COR-L47 (cell line): ENCODE results near the gene AP1S3.
A peak's percentile ranks its signal among the peaks of the same experiment; 100 is the strongest.
"Not testable (repeated sequence)": the region's sequence is repeated elsewhere in the genome, so short reads cannot be mapped to it uniquely, and the experiment has no call there.

ENCODE experiments used
- DNase-seq: peaks from one replicate; lab custom pipeline; 2025; lab: John Stamatoyannopoulos, UW

AP1S3 gene

DNA sequence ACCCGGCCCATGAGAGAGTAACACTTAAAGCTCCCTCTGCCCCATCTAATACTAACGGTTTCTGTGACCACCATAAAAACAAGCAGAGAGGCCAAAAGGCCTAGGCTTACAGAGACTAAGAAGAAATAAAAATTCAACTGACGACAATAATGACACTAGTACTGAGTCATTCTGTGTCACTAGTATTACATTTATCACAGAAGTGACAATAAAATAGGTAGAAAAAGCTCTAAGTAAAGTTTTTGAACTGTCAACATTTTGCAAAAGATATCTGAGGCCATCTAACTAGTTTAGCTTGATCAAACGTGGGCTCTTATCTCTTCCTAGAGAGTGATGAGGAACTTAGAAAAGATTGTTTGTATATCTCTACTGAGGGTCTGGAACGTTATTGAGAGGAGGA is 35.6 kb downstream of the AP1S3 start:
- no peak for DNase-seq

GRCh38 chr2:223800908-223801307 is 36.5 kb downstream of the AP1S3 start:
- no peak for DNase-seq

DNA sequence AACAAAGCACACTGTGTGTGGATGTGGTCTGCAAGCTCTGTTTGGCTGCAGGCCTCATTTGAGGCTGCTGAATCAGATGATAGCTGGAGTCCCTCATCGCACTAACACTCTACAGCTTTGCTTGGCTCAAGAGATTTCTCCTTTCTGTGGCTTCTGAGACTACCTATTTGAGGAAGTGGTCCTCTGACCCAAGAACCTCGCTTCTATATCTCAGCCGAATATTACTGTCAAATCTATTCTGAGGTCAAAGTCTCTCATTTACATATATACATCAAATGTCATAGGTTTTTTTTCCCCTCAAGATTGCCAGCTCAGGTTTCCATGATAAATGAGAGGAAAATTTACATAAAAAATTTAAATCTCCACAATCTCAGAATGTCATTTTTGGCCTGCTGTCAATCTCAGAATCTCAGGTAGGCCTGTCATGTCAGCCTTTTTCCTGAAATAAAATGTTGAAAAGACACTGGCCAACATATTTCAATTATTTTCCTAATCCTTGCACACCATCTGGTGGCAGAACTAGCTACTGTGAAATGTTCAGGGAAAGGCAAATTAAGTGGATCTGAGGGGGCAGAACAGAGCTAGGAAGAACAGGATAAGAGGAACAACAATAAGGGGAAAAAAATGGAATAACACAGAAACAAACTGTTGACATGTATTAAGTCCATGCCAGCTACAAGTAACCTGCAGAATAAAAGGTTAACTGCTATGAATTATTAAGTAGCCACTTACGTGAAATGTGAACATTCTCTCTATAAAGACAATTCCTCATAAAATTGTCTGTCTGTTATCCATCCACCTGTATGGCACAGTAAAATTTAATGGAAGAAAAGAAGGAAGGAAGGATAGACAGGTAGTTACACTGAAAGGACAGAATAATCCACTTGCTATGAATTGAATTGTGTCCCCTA is 39.3 kb downstream of the AP1S3 start:
- DNase-seq = peak; percentile 14

GRCh38 chr2:223797037-223797436 is 40.3 kb downstream of the AP1S3 start:
- DNase-seq = no peak

DNA sequence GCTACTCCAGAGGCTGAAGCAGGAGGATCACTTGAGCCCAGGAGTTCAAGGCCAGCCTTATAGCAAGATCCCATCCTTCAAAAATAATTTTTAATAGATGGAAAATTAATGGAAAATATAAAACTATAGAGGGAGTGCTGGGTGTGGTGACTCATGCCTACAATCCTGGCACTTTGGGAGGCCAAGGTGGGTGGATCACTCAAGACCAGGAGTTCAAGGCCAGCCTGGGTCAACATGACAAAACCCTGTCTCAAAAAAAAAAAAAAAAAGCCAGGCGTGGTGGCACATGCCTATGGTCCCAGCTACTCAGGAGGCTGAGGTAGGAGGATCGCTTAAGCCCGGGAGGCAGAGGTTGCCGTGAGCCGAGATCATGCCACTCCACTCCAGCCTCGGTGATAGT is 48.0 kb downstream of the AP1S3 start:
- no peak for DNase-seq

- no peak for DNase-seq
These were observed 48.6 kb downstream of the AP1S3 start for GRCh38 chr2:223788826-223789225.

DNA sequence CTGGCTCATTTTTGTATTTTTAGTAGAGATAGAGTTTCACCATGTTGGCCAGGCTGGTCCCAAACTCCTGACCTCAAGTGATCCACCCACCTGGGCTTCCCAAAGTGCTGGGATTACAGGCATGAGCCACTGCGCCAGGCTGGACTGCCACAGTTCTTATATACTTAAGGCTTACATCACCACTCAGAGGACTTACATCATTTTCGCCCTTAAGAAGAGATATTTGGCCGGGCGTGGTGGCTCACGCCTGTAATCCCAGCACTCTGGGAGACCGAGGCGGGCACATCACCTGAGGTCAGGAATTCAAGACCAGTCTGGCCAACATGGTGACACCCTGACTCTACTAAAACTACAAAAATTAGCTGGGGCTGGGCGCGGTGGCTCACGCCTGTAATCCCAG is 49.3 kb downstream of the AP1S3 start:
- DNase-seq = not testable (repeated sequence)

GRCh38 chr2:223787358-223787757 is 50.0 kb downstream of the AP1S3 start:
- no peak for DNase-seq

- DNase-seq = no peak
These were observed 50.4 kb downstream of the AP1S3 start for GRCh38 chr2:223786943-223787342.

DNA sequence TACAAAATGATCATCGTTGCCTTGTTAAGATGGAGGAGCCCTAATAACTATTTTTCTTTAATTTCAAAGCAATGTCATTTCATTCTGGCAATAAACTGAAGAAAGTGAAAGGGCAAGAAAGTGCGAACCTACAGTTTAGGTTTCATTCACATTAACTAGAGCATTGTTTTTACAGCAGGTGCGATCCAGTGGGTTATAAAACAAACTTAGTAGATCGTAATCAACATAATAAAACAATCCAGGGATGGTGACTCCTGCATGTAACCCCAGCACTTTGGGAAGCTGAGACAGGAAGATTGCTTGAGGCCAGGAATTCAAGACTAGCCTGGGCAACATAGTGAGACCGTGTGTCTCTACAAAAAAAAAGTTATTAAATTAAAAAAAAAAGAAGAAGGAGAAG is 51.1 kb downstream of the AP1S3 start:
- DNase-seq = no peak

DNA sequence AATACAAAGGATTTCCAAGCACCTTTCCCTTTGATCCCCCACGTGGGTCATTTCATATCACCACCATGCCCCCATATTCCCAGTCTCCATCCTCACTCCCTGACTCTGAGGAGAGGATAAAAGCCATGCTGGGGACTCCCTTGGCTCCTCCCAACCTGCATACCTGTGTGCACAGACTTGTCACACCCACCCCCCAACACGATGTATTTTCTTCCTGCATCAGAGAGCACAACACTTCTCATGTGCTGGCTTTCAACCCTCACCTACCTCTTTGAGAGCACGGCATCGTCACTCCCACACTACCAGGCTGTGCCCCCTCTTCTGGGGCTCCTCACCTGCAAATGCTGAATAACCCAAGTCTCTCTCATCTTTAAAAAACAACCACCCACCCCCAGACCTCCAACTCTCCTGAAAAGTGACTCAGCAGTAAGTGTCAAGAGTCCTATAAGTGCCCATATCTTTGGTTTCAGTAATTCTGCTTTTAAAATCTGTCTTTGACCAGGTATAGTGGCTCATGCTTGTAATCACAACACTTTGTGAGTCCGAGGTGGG is 53.1 kb downstream of the AP1S3 start:
- DNase-seq = no peak

DNA sequence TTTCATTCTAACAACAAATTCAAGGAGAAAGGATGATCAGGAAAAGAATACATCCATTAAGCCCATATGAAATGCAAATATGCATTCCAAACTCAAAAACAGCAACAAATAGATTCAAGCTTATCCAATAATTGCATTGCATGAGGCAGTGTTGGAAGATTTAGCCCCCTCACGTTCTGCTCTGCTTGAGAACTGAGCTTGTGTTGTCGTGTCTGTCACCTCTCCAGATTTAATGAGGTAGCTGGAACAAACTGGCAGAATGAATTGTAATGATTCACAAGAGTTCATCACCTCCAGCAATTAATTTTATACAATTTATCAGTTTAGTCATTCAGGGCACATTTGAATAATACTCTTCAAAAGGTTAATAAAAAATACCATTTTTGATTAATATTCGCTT is 54.8 kb downstream of the AP1S3 start:
- no peak for DNase-seq

DNA sequence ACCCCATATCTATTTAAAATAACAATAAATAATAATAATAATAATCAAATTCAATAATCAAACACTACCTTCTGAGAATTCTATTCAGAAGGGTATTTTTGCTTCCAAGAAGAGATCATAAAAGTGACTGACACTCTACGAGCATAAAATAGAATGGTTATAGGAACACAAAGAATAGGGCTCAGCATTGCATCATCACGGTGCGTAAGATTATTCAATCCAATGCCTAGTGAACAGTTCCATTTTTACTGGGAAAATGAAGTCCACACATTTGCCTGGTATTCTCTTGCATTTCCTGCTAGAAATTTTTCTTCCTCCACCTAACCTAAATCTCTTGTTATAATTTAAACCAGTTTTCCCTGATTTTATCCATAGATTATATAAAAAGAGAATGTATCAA is 55.8 kb downstream of the AP1S3 start:
- no peak for DNase-seq

DNA sequence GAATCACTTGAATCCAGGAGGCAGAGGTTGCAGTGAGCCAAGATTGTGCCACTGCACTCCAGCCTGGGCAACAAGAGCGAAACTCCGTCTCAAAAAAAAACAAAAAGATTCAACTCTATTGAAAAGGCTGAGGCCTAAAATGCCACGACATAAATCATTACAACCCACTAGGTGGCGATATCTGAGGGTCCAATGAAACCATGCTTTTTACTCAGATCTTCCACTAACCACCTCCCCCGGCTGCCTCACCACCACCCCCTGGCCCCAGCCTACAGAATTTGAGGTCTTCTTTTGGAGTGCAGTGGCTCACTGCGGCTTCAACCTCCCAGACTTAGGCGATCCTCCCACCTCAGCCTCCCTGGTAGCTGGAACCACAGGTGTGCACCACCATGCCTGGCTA is 57.5 kb downstream of the AP1S3 start:
- peak; percentile 43 for DNase-seq

- DNase-seq = no peak
These were observed 63.2 kb downstream of the AP1S3 start for GRCh38 chr2:223774193-223774592.

DNA sequence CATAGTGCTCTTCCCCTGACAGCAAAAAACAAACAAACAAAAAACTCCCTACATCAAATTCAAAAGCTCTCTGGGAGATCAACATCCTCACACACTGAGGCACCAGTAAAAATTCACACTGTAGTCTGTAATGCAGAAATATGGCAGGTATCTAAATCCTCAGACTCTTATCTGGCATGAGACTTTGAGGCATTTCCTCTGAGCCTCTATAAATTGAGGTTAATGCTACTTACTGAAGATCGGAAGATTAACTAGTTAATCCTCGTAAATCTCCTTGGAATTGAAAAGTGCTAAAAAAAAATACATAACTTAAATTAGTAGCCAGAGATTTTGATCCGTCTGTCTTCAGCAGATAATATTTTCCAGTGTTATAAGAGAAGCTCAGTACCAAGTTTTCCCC is 65.0 kb downstream of the AP1S3 start:
- no peak for DNase-seq

DNA sequence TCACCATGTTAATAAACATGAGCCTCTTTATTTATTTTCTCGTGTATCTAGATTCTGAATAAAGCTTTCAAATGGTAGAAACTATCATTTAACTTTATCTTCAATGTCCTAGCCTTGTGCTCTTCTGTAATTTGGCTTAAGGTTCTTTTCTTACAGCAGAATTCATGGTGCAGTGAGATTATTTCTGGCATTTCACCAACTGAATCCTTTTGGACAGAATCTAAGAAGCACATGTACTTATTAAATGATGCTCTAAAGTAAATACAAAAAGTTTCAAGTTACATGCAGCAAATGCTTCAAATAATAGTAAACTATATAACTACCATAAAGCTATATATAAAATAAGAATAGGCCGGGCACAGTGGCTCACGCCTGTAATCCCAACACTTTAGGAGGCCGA is 65.9 kb downstream of the AP1S3 start:
- DNase-seq = no peak

- no peak for DNase-seq
These were observed 69.2 kb downstream of the AP1S3 start for GRCh38 chr2:223768179-223768578.

GRCh38 chr2:223767341-223767740 is 70.0 kb downstream of the AP1S3 start:
- no peak for DNase-seq

DNA sequence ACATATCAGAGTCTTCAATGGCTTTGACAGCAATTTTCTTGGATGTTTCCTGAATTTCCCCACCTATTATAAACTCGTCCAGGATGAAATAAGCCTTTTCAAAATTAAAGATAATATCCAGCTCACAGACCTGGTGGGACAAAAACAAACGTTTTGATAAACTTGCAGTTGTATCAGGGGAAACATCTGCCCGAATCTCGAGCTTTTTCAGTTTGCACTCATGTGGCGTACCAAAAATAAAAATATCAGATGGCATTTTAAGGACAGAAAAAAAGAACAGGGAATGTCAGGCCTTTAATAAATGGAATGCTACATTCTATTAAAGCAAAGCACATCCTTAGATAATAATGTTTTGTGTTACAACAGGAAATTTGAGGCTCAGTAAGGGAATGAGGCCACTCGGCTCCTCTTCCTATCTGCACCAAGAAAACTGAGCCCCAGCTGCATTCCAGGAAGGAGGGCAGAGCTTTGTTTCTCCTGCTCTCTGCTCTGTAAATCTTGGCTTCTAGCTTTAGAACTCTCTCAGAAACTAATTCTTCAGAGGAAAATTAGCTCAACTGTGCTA is 72.1 kb downstream of the AP1S3 start:
- no peak for DNase-seq

DNA sequence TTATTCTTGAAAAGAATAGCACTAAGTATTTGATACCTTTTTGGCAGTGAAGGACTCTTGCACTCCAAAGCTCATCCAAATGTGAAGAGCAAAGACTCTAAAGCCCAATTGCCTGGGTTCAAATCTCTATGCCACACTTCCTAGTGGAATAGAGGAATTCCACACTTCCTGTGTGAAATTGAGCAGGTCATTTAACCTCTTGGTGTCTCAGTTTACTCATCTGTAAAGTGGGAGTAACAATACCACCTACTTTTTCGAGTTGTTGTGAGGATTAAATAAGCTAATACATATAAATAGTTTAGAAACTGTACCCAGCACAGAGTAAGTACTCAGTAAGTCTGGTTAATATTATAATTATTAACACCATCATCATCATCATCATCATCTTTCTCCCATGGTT is 72.6 kb downstream of the AP1S3 start:
- DNase-seq = no peak

- DNase-seq = no peak
These were observed 74.5 kb downstream of the AP1S3 start for GRCh38 chr2:223762853-223763252.

GRCh38 chr2:223761746-223762145 is 75.6 kb downstream of the AP1S3 start:
- DNase-seq = not testable (repeated sequence)
